Measurements from ENCODE around the gene RFX8. TPM values are rescaled to one million over a fixed set of nuclear protein-coding genes. Genes with fewer than 3 reads are reported as not detected.

The RFX8 gene
- total RNA-seq, 4 donors from 2014 or later, result not detected

- TF ChIP-seq EP300 (IDR thresholded peaks at IDR 0.05; ENCODE audit: low read depth), result no peak
- TF ChIP-seq CTCF (IDR thresholded peaks at IDR 0.05), result no peak
- TF ChIP-seq POLR2A (IDR thresholded peaks at IDR 0.05), result no peak
- no peak for TF ChIP-seq POLR2AphosphoS5 (IDR thresholded peaks at IDR 0.05)
- WGBS, 2 donors (ENCODE audit: low coverage in 1 of 2), result 89 to 92% methylated on average over 3 to 6 of the region's 6 CpGs
- intact Hi-C loops (cut with DNase I; ENCODE audit: low total_unique reads) (no loop called here), in situ Hi-C loops (cut with MboI; ENCODE audit: low pct_ligation_motif_present in 1 of 4, low pct_unique_long_range_greater_than_20kb in 1 of 4, low sequenced_read_pairs in 3 of 4) (no loop called here)
- Histone ChIP-seq H3K27me3 (no peaks in the 10 kb centered on the region), H3K36me3 (no peaks in the 10 kb centered on the region), H3K4me3 (no peak overlapping the region), H3K4me1 (no peaks in the 10 kb centered on the region), H3K9me3 (no peaks in the 10 kb centered on the region), H3K27ac (no peak overlapping the region)
- no peak for DNase-seq
Measured at GRCh38 chr2:101429453-101429852, 45.5 kb downstream of the RFX8 start.

GRCh38 chr2:101428422-101429176, 46.3 kb downstream of the RFX8 start:
- Histone ChIP-seq H3K27ac (no peak overlapping the region), H3K27me3 (no peaks in the 10 kb centered on the region), H3K36me3 (no peaks in the 10 kb centered on the region), H3K4me3 (no peak overlapping the region), H3K9me3 (no peaks in the 10 kb centered on the region), H3K4me1 (no peaks in the 10 kb centered on the region)
- no peak for TF ChIP-seq CTCF (IDR thresholded peaks at IDR 0.05)
- TF ChIP-seq POLR2A (IDR thresholded peaks at IDR 0.05), result no peak
- no peak for TF ChIP-seq EP300 (IDR thresholded peaks at IDR 0.05; ENCODE audit: low read depth)
- in situ Hi-C loops (cut with MboI; ENCODE audit: low pct_ligation_motif_present in 1 of 4, low pct_unique_long_range_greater_than_20kb in 1 of 4, low sequenced_read_pairs in 3 of 4), result no loop called here
- WGBS, 2 donors (ENCODE audit: low coverage in 1 of 2), result 72 to 83% methylated on average over 6 to 10 of the region's 10 CpGs
- DNase-seq, result no peak
- intact Hi-C loops (cut with DNase I; ENCODE audit: low total_unique reads), result no loop called here

- TF ChIP-seq CTCF (IDR thresholded peaks at IDR 0.05) (no peak), POLR2A (IDR thresholded peaks at IDR 0.05) (no peak), POLR2AphosphoS5 (IDR thresholded peaks at IDR 0.05) (no peak), EP300 (IDR thresholded peaks at IDR 0.05; ENCODE audit: low read depth) (no peak)
- no peak for DNase-seq
- Histone ChIP-seq H3K9me3 (no peaks in the 10 kb centered on the region), H3K27ac (no peak overlapping the region), H3K27me3 (no peaks in the 10 kb centered on the region), H3K36me3 (no peaks in the 10 kb centered on the region), H3K4me1 (no peaks in the 10 kb centered on the region), H3K4me3 (no peak overlapping the region)
- intact Hi-C loops (cut with DNase I; ENCODE audit: low total_unique reads) (no loop called here), in situ Hi-C loops (cut with MboI; ENCODE audit: low pct_ligation_motif_present in 1 of 4, low pct_unique_long_range_greater_than_20kb in 1 of 4, low sequenced_read_pairs in 3 of 4) (no loop called here)
- WGBS, 2 donors (ENCODE audit: low coverage in 1 of 2), result 87 to 90% methylated on average over 8 to 13 of the region's 13 CpGs
Measured at GRCh38 chr2:101427743-101428142, 47.2 kb downstream of the RFX8 start.

- in situ Hi-C loops (cut with MboI; ENCODE audit: low pct_ligation_motif_present in 1 of 4, low pct_unique_long_range_greater_than_20kb in 1 of 4, low sequenced_read_pairs in 3 of 4), result no loop called here
- intact Hi-C loops (cut with DNase I; ENCODE audit: low total_unique reads), result no loop called here
- Histone ChIP-seq H3K4me3 (no peak overlapping the region), H3K27ac (no peak overlapping the region), H3K27me3 (no peaks in the 10 kb centered on the region), H3K9me3 (no peaks in the 10 kb centered on the region), H3K36me3 (no peaks in the 10 kb centered on the region), H3K4me1 (no peaks in the 10 kb centered on the region)
- no peak for TF ChIP-seq EP300 (IDR thresholded peaks at IDR 0.05; ENCODE audit: low read depth)
- no peak for TF ChIP-seq CTCF (IDR thresholded peaks at IDR 0.05)
- no peak for TF ChIP-seq POLR2AphosphoS5 (IDR thresholded peaks at IDR 0.05)
- WGBS, 2 donors (ENCODE audit: low coverage in 1 of 2), result 95 to 96% methylated on average over 5 to 7 of the region's 7 CpGs
- no peak for DNase-seq
Measured at GRCh38 chr2:101427240-101427639, 47.7 kb downstream of the RFX8 start.

All from transverse colon (tissue), 4 donors.